HEK293 (cell line): ENCODE results near the gene THAP3.

Experiments
- CTCF ChIA-PET: fragments of 350-600 bp; formaldehyde crosslinking; extraction: SDS; loops from one replicate; lab custom pipeline; 2021; ENCODE audit warnings: antibody characterized with exemption; lab: Yijun Ruan, JAX
- POLR2A ChIA-PET: fragments of 300-600 bp; formaldehyde crosslinking; extraction: SDS; loops from one replicate; lab custom pipeline; 2020; ENCODE audit warnings: antibody characterized with exemption, inconsistent platforms; lab: Yijun Ruan, JAX
- H3K27ac ChIP-seq: fragments of 200-500 bp; sonication (Bioruptor generic); 2 replicates; pipeline ENCODE4 v1.5.1; 2014; ENCODE audit warnings: low read depth, low read length, control low read depth, inconsistent platforms; ENCODE audit errors: extremely low read depth
- H3K36me3 ChIP-seq, 2 experiments: fragments of 200-500 bp in 1 of 2; sonication (Bioruptor generic) in 1 of 2; 1 replicate in 1 of 2; 2 replicates in 1 of 2; pipeline ENCODE4 v1.5.1; 2014 to 2017; ENCODE audit warnings: inconsistent platforms in 2 of 2, low read length in 2 of 2; ENCODE audit not compliant: control insufficient read depth in 2 of 2, insufficient read depth in 1 of 2
- H3K4me1 ChIP-seq: fragments of 200-500 bp; sonication (Bioruptor generic); 2 replicates; pipeline ENCODE4 v1.5.1; 2014; ENCODE audit warnings: mild to moderate bottlenecking, low read length, inconsistent platforms; ENCODE audit not compliant: control insufficient read depth, insufficient read depth
- H3K4me3 ChIP-seq: 2 replicates; pipeline ENCODE4 v1.5.1; 2011; ENCODE audit warnings: low read depth, mild to moderate bottlenecking, control low read depth, low read length, moderate library complexity
- H3K9me3 ChIP-seq: fragments of 200-500 bp; sonication (Bioruptor generic); 2 replicates; pipeline ENCODE4 v1.5.1; 2014; ENCODE audit warnings: low read depth, low read length, inconsistent platforms; ENCODE audit not compliant: control insufficient read depth, insufficient read depth
- EGR2 ChIP-seq: fragments of 450-650 bp; formaldehyde crosslinking; IDR thresholded peaks from 2 replicates; pipeline ENCODE4 v1.5.1; 2016; ENCODE audit warnings: low read depth, missing biosample characterization, missing genetic modification characterization
- GLIS2 ChIP-seq: fragments of 450-650 bp; formaldehyde crosslinking; IDR thresholded peaks from 2 replicates; pipeline ENCODE4 v1.5.1; 2016; ENCODE audit warnings: missing biosample characterization, missing genetic modification characterization
- KLF16 ChIP-seq: fragments of 450-650 bp; formaldehyde crosslinking; IDR thresholded peaks from 2 replicates; pipeline ENCODE4 v1.5.1; 2017; ENCODE audit warnings: missing biosample characterization, missing genetic modification characterization
- PATZ1 ChIP-seq: fragments of 450-650 bp; formaldehyde crosslinking; IDR thresholded peaks from 2 replicates; pipeline ENCODE4 v1.5.1; 2016; ENCODE audit warnings: missing biosample characterization, missing genetic modification characterization
- PRDM10 ChIP-seq: fragments of 450-650 bp; formaldehyde crosslinking; IDR thresholded peaks from 2 replicates; pipeline ENCODE4 v1.5.1; 2016; ENCODE audit warnings: missing biosample characterization, missing genetic modification characterization
- PRDM2 ChIP-seq: fragments of 450-650 bp; formaldehyde crosslinking; IDR thresholded peaks from 2 replicates; pipeline ENCODE4 v1.5.1; 2016; ENCODE audit warnings: missing biosample characterization, missing genetic modification characterization, borderline replicate concordance
- PRDM4 ChIP-seq: fragments of 450-650 bp; formaldehyde crosslinking; IDR thresholded peaks from 2 replicates; pipeline ENCODE4 v1.5.1; 2017; ENCODE audit warnings: missing biosample characterization, missing genetic modification characterization
- SP2 ChIP-seq: fragments of 450-650 bp; formaldehyde crosslinking; IDR thresholded peaks from 2 replicates; pipeline ENCODE4 v1.5.1; 2016; ENCODE audit warnings: missing biosample characterization, missing genetic modification characterization
- SP3 ChIP-seq: fragments of 450-650 bp; formaldehyde crosslinking; IDR thresholded peaks from 2 replicates; pipeline ENCODE4 v1.5.1; 2016; ENCODE audit warnings: missing biosample characterization, missing genetic modification characterization
- ZBTB10 ChIP-seq: fragments of 450-650 bp; formaldehyde crosslinking; IDR thresholded peaks from 2 replicates; pipeline ENCODE4 v1.5.1; 2016; ENCODE audit warnings: missing biosample characterization, missing genetic modification characterization
- ZBTB20 ChIP-seq: fragments of 450-650 bp; formaldehyde crosslinking; IDR thresholded peaks from 2 replicates; pipeline ENCODE4 v1.5.1; 2016; ENCODE audit warnings: missing biosample characterization, missing genetic modification characterization
- ZBTB26 ChIP-seq: fragments of 450-650 bp; formaldehyde crosslinking; optimal IDR thresholded peaks from 2 replicates; pipeline ENCODE3; 2016; ENCODE audit warnings: missing biosample characterization, mild to moderate bottlenecking, missing genetic modification characterization
- ZEB2 ChIP-seq: fragments of 450-650 bp; formaldehyde crosslinking; IDR thresholded peaks from 2 replicates; pipeline ENCODE4 v1.5.1; 2016; ENCODE audit warnings: missing biosample characterization, missing genetic modification characterization
- ZNF335 ChIP-seq: fragments of 450-650 bp; formaldehyde crosslinking; conservative IDR thresholded peaks from 2 replicates; pipeline ENCODE4 v1.5.1; 2016; ENCODE audit warnings: missing biosample characterization, missing genetic modification characterization
- ZNF677 ChIP-seq: fragments of 450-650 bp; IDR thresholded peaks from 2 replicates; pipeline ENCODE4 v1.5.0; 2018; ENCODE audit warnings: missing biosample characterization, mild to moderate bottlenecking, missing genetic modification characterization, moderate library complexity

THAP3 gene

GRCh38 chr1:6614929-6615785 lies 9.5 kb upstream of the THAP3 start:
- peak overlapping the region; percentile 54 for H3K27ac ChIP-seq
- no peaks in the 10 kb centered on the region for H3K4me1 ChIP-seq
- ChIA-PET POLR2A (interaction anchor here (0.6 to 1.0 kb wide), 4 partner anchors 11 to 59 kb away, joined by 3 to 6 read pairs (median 4); no protein-coding TSS in a partner anchor), CTCF (no interaction called here)
- H3K36me3 ChIP-seq, result peaks cover 20 to 38% of the 10 kb centered on the region in 2 experiments; a peak in 2 of 3 replicates
- H3K4me3 ChIP-seq, result peak overlapping the region; percentile 88
- H3K9me3 ChIP-seq, result no peaks in the 10 kb centered on the region
- TF ChIP-seq PRDM2 (tag by site-specific recombination) (no peak), PATZ1 (peak; percentile 58; the same call in 1 of the 2 replicates), SP3 (tag by site-specific recombination) (peak; percentile 19; the same call in 1 of the 2 replicates), ZBTB20 (peak; percentile 30; the same call in 1 of the 2 replicates), ZNF677 (tag by site-specific recombination) (no peak), ZBTB26 (tag by site-specific recombination) (peak; percentile 65), ZBTB10 (tag by site-specific recombination) (0 out of 2 replicates have a peak, but pooled peaks have one; percentile 18), GLIS2 (peak; percentile 67), ZEB2 (peak; percentile 23; the same call in 1 of the 2 replicates), ZNF335 (tag by site-specific recombination) (0 out of 2 replicates have a peak, but pooled peaks have one; percentile 36), SP2 (tag by site-specific recombination) (peak; percentile 19; the same call in 1 of the 2 replicates), PRDM4 (tag by site-specific recombination) (no peak), PRDM10 (tag by site-specific recombination) (0 out of 2 replicates have a peak, but pooled peaks have one; percentile 32), EGR2 (peak; percentile 73), KLF16 (tag by site-specific recombination) (0 out of 2 replicates have a peak, but pooled peaks have one; percentile 30)
